ENCODE measurements around the gene PPP1R13L.

The PPP1R13L gene

GRCh38 chr19:45446944-45447343 is 42.1 kb upstream of the PPP1R13L start:
- Histone ChIP-seq H3F3A (ENCODE audit: insufficient read depth, low read length) (peaks cover 36% of the 10 kb centered on the region), H3K36me3 (replicated peaks; ENCODE audit: insufficient read depth, low read length) (no peaks in the 10 kb centered on the region), H3K9ac (ENCODE audit: low read length) (no peak overlapping the region), H4K20me1 (ENCODE audit: insufficient read depth, low read length) (no peaks in the 10 kb centered on the region), H3K4me2 (ENCODE audit: low read depth, low read length) (no peak overlapping the region), H3K27me3 (replicated peaks; ENCODE audit: insufficient read depth, low read length) (no peaks in the 10 kb centered on the region), H3K9me2 (replicated peaks; ENCODE audit: insufficient read depth, low read length) (no peaks in the 10 kb centered on the region), H3K4me3 (ENCODE audit: low read length) (no peak overlapping the region), H3K79me2 (ENCODE audit: low read length) (no peaks in the 10 kb centered on the region), H2AFZ (ENCODE audit: low read length) (no peak overlapping the region), H3K9me3 (replicated peaks; ENCODE audit: insufficient read depth, low read length) (no peaks in the 10 kb centered on the region), H3K4me1 (ENCODE audit: low read length) (peaks cover 20% of the 10 kb centered on the region), H3K27ac (ENCODE audit: low read length) (no peak overlapping the region)
- DNase-seq, result no peak
- TF ChIP-seq EZH2 (optimal IDR thresholded peaks at IDR 0.05; ENCODE audit: low read depth, low read length) (no peak), EZH2phosphoT487 (IDR thresholded peaks at IDR 0.05; ENCODE audit: low read length) (no peak), CTCF (IDR thresholded peaks at IDR 0.05; ENCODE audit: low read length) (no peak)

DNA sequence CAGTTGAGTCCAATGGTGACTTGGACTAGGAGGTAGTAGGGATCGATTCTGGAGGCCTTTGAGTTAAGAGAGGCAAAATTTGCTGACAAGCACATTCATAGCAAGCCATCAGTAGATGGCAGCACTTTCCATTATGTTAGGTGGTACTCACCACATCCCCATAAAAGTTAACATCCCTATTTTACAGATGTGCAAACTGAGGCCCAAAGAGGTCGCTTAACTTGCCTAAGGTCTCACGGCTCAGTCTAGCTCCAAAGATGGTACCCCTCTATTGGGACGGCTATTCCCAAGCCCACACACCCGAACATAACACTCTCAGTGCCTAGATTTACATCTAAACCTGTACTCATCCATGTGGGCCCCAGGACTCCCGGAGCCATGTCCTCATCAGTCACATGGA is 41.4 kb upstream of the PPP1R13L start:
- DNase-seq, result peak; percentile 53
- Histone ChIP-seq H3K9ac (ENCODE audit: low read length) (no peak overlapping the region), H2AFZ (ENCODE audit: low read length) (no peak overlapping the region), H3K4me3 (ENCODE audit: low read length) (no peak overlapping the region), H3K9me2 (replicated peaks; ENCODE audit: insufficient read depth, low read length) (no peaks in the 10 kb centered on the region), H3K9me3 (replicated peaks; ENCODE audit: insufficient read depth, low read length) (no peaks in the 10 kb centered on the region), H3K4me1 (ENCODE audit: low read length) (peaks cover 13% of the 10 kb centered on the region), H4K20me1 (ENCODE audit: insufficient read depth, low read length) (no peaks in the 10 kb centered on the region), H3K27me3 (replicated peaks; ENCODE audit: insufficient read depth, low read length) (no peaks in the 10 kb centered on the region), H3K79me2 (ENCODE audit: low read length) (no peaks in the 10 kb centered on the region), H3K36me3 (replicated peaks; ENCODE audit: insufficient read depth, low read length) (no peaks in the 10 kb centered on the region), H3K4me2 (ENCODE audit: low read depth, low read length) (no peak overlapping the region), H3K27ac (ENCODE audit: low read length) (no peak overlapping the region), H3F3A (ENCODE audit: insufficient read depth, low read length) (peaks cover 30% of the 10 kb centered on the region)
- TF ChIP-seq EZH2 (optimal IDR thresholded peaks at IDR 0.05; ENCODE audit: low read depth, low read length) (no peak), CTCF (IDR thresholded peaks at IDR 0.05; ENCODE audit: low read length) (peak; percentile 57)

DNA sequence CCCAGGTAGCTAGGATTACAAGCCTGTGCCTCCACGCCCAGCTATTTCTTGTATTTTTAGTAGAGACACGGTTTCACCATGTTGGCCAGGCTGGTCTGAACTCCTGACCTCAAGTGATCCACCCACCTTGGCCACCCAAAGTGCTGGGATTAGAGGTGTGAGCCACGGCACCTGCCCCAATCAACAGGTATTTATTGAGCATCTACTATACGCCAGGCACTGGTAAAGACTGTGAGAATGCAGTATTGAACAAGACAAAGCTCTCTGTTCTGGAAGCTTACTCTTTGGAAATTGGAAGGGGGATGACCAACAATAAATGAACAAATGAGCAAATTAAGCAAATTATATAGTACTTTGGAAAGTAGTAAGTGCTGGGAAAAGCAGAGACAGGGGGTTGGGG is 40.3 kb upstream of the PPP1R13L start:
- DNase-seq, result no peak
- Histone ChIP-seq H3K9me3 (replicated peaks; ENCODE audit: insufficient read depth, low read length) (no peaks in the 10 kb centered on the region), H3K79me2 (ENCODE audit: low read length) (no peaks in the 10 kb centered on the region), H3K4me3 (ENCODE audit: low read length) (no peak overlapping the region), H3K36me3 (replicated peaks; ENCODE audit: insufficient read depth, low read length) (no peaks in the 10 kb centered on the region), H3K4me1 (ENCODE audit: low read length) (peaks cover 14% of the 10 kb centered on the region), H3K9ac (ENCODE audit: low read length) (no peak overlapping the region), H4K20me1 (ENCODE audit: insufficient read depth, low read length) (no peaks in the 10 kb centered on the region), H3K9me2 (replicated peaks; ENCODE audit: insufficient read depth, low read length) (no peaks in the 10 kb centered on the region), H3K27me3 (replicated peaks; ENCODE audit: insufficient read depth, low read length) (no peaks in the 10 kb centered on the region), H3F3A (ENCODE audit: insufficient read depth, low read length) (peaks cover 37% of the 10 kb centered on the region), H3K4me2 (ENCODE audit: low read depth, low read length) (no peak overlapping the region; the same call in 1 of the 2 replicates), H3K27ac (ENCODE audit: low read length) (no peak overlapping the region), H2AFZ (ENCODE audit: low read length) (no peak overlapping the region)
- TF ChIP-seq EZH2phosphoT487 (IDR thresholded peaks at IDR 0.05; ENCODE audit: low read length), result no peak

- H3K79me2 ChIP-seq (ENCODE audit: low read length), result no peaks in the 10 kb centered on the region
- TF ChIP-seq EZH2phosphoT487 (IDR thresholded peaks at IDR 0.05; ENCODE audit: low read length) (no peak), CTCF (IDR thresholded peaks at IDR 0.05; ENCODE audit: low read length) (no peak), EZH2 (optimal IDR thresholded peaks at IDR 0.05; ENCODE audit: low read depth, low read length) (no peak)
- H3K4me2 ChIP-seq (ENCODE audit: low read depth, low read length), result peak overlapping the region; percentile 91
- peaks cover 38% of the 10 kb centered on the region for H3F3A ChIP-seq (ENCODE audit: insufficient read depth, low read length)
- H2AFZ ChIP-seq (ENCODE audit: low read length), result peak overlapping the region; percentile 45
- H3K9ac ChIP-seq (ENCODE audit: low read length), result peak overlapping the region; percentile 78
- peak; percentile 89 for DNase-seq
- H3K9me3 ChIP-seq (replicated peaks; ENCODE audit: insufficient read depth, low read length), result no peaks in the 10 kb centered on the region
- peak overlapping the region; percentile 51 for H3K4me3 ChIP-seq (ENCODE audit: low read length)
- no peaks in the 10 kb centered on the region for H4K20me1 ChIP-seq (ENCODE audit: insufficient read depth, low read length)
- H3K36me3 ChIP-seq (replicated peaks; ENCODE audit: insufficient read depth, low read length), result no peaks in the 10 kb centered on the region
- H3K27me3 ChIP-seq (replicated peaks; ENCODE audit: insufficient read depth, low read length), result no peaks in the 10 kb centered on the region
- no peaks in the 10 kb centered on the region for H3K9me2 ChIP-seq (replicated peaks; ENCODE audit: insufficient read depth, low read length)
- H3K27ac ChIP-seq (ENCODE audit: low read length), result peak overlapping the region; percentile 65; the same call in 1 of the 2 replicates
- peaks cover 16% of the 10 kb centered on the region for H3K4me1 ChIP-seq (ENCODE audit: low read length)
Measured at GRCh38 chr19:45444318-45445041, 39.6 kb upstream of the PPP1R13L start.

Data from MM.1S (cell line).